HCT116 (cell line): ENCODE data around the gene CLEC16A. TPM values are rescaled to one million over a fixed set of nuclear protein-coding genes. Genes with fewer than 3 reads are reported as not detected.

Experiments used
- ATAC-seq: fragments of 200-7000 bp; cut with Tn5 transposase; 2 replicates; pipeline ENCODE4 v1.9.1; 2020; ENCODE audit warnings: mild to moderate bottlenecking, moderate library complexity
- BruUV-seq: library from RNA; stranded (reverse); fragments of 400-500 nt; replicated peaks from 2 replicates; lab custom pipeline; 2021; lab: Mats Ljungman, UMichigan
- CTCF ChIA-PET: fragments of 300-600 bp; sonication (Branson Sonifier 250); formaldehyde crosslinking; loops from one replicate; lab custom pipeline; 2021; ENCODE audit warnings: antibody characterized with exemption; lab: Charles Lee
- POLR2A ChIA-PET: fragments of 300-600, 350-600 bp; sonication (Branson Sonifier 250); formaldehyde crosslinking; loops from one replicate; lab custom pipeline; 2021; ENCODE audit warnings: antibody characterized with exemption; lab: Charles Lee
- RAD21 ChIA-PET, 2 experiments: fragments of 300-600 bp; sonication (Branson Sonifier 250); formaldehyde crosslinking; loops; one replicate each; lab custom pipeline; 2023; ENCODE audit warnings: low total read pairs in 2 of 2; ENCODE audit not compliant: uncharacterized antibody in 2 of 2, unreplicated experiment in 2 of 2, low non-redundant PET in 1 of 2; lab: Charles Lee
- DNase-seq: peaks from one replicate; pipeline ENCODE4 v3.0.0-alpha.2; 2010; ENCODE audit warnings: low read depth, low spot score
- H2AFZ ChIP-seq: fragments of 200-600 bp; shearing (Covaris generic), sonication (generic); 2 replicates; pipeline ENCODE4 v1.6.1; 2017; ENCODE audit warnings: low read depth, mixed run types, mixed read lengths, antibody characterized with exemption, low read length; ENCODE audit not compliant: poor library complexity, severe bottlenecking
- H3K27ac ChIP-seq: 2 replicates; pipeline ENCODE4 v1.5.1; 2012; ENCODE audit warnings: low read depth, low read length
- H3K27me3 ChIP-seq: fragments of 200-600 bp; sonication (generic); 2 replicates; pipeline ENCODE4 v1.6.1; 2016; ENCODE audit warnings: mixed run types, low read length, mixed read lengths; ENCODE audit not compliant: insufficient read depth
- H3K36me3 ChIP-seq, 2 experiments: fragments of 200-500 bp in 1 of 2; fragments of 200-600 bp in 1 of 2; sonication (Bioruptor generic) in 1 of 2; sonication (generic) in 1 of 2; 2 replicates each; pipeline versions ENCODE4 v1.5.1 to v1.6.1; 2014 to 2016; ENCODE audit warnings: low read length in 2 of 2, inconsistent platforms in 1 of 2, mixed read lengths in 1 of 2, mixed run types in 1 of 2; ENCODE audit not compliant: insufficient read depth in 2 of 2, control insufficient read depth in 1 of 2
- H3K4me1 ChIP-seq, 2 experiments: fragments of 200-600 bp in 1 of 2; sonication (generic) in 1 of 2; 2 replicates each; pipeline versions ENCODE4 v1.5.1 to v1.6.1; 2012 to 2017; ENCODE audit warnings: low read length in 2 of 2, inconsistent platforms in 1 of 2, mild to moderate bottlenecking in 1 of 2, mixed read lengths in 1 of 2, mixed run types in 1 of 2, moderate library complexity in 1 of 2; ENCODE audit not compliant: insufficient read depth in 2 of 2, control insufficient read depth in 1 of 2
- H3K4me2 ChIP-seq: fragments of 200-600 bp; sonication (generic); 2 replicates; pipeline ENCODE4 v1.6.1; 2017; ENCODE audit warnings: mixed run types, low read length, mixed read lengths
- H3K4me3 ChIP-seq, 2 experiments: fragments of 200-600 bp in 1 of 2; sonication (generic) in 1 of 2; replicated peaks in 1 of 2; 2 replicates each; pipeline ENCODE4 v1.5.1; 2011 to 2016; ENCODE audit warnings: low read length in 2 of 2, control low read depth in 1 of 2, low read depth in 1 of 2, mild to moderate bottlenecking in 1 of 2, mixed read lengths in 1 of 2, mixed run types in 1 of 2
- H3K79me2 ChIP-seq: fragments of 200-600 bp; sonication (generic); 2 replicates; pipeline ENCODE4 v1.6.1; 2017; ENCODE audit warnings: mild to moderate bottlenecking, mixed run types, low read length, moderate library complexity, mixed read lengths; ENCODE audit not compliant: insufficient read depth
- H3K9ac ChIP-seq: fragments of 200-600 bp; sonication (generic); 2 replicates; pipeline ENCODE4 v1.6.1; 2016; ENCODE audit warnings: low read length, mixed read lengths
- H3K9me2 ChIP-seq: fragments of 200-600 bp; sonication (generic), shearing (Covaris generic); 2 replicates; pipeline ENCODE4 v1.6.1; 2017; ENCODE audit warnings: mixed run types, mild to moderate bottlenecking, moderate library complexity; ENCODE audit not compliant: insufficient read depth
- H3K9me3 ChIP-seq, 2 experiments: fragments of 200-500 bp in 1 of 2; fragments of 200-600 bp in 1 of 2; sonication (Bioruptor generic) in 1 of 2; sonication (generic) in 1 of 2; 2 replicates each; pipeline ENCODE4 v1.6.1; 2014 to 2017; ENCODE audit warnings: low read length in 2 of 2, mixed read lengths in 2 of 2, inconsistent platforms in 1 of 2, low read depth in 1 of 2, mild to moderate bottlenecking in 1 of 2, mixed run types in 1 of 2, moderate library complexity in 1 of 2; ENCODE audit not compliant: control insufficient read depth in 1 of 2, insufficient read depth in 1 of 2
- H4K20me1 ChIP-seq: fragments of 200-600 bp; sonication (generic), shearing (Covaris generic); 2 replicates; pipeline ENCODE4 v1.6.1; 2017; ENCODE audit warnings: mixed run types, mild to moderate bottlenecking, moderate library complexity; ENCODE audit not compliant: insufficient read depth
- EGR1 ChIP-seq: IDR thresholded peaks from 2 replicates; pipeline ENCODE4 v1.6.1; 2012; ENCODE audit warnings: low read depth
- POLR2A ChIP-seq: IDR thresholded peaks from 2 replicates; pipeline ENCODE4 v1.7.0; 2011; ENCODE audit warnings: borderline replicate concordance; ENCODE audit not compliant: insufficient read depth, insufficient read length; ENCODE audit errors: extremely low read depth
- SP1 ChIP-seq: IDR thresholded peaks from 2 replicates; pipeline ENCODE4 v1.6.1; 2012; ENCODE audit warnings: low read depth
- intact Hi-C: fragments of 100-400 bp; cut with micrococcal nuclease; formaldehyde crosslinking; loops from 2 replicates; pipeline ENCODE4 v1.10.0; 2022
- total RNA-seq: library from RNA; stranded (reverse); gene quantifications from one replicate; pipeline ENCODE4 v1.2.1, GENCODE V29; 2021; ENCODE audit not compliant: unreplicated experiment

Gene CLEC16A
- total RNA-seq, 1 experiment from 2014 or later: 18.0 TPM

GRCh38 chr16:11147754-11148444, 203.5 kb downstream of the CLEC16A start:
- no peaks in the 10 kb centered on the region for H3K27me3 ChIP-seq
- H3K4me2 ChIP-seq: no peak overlapping the region
- no peak for ATAC-seq
- no peaks in the 10 kb centered on the region for H3K79me2 ChIP-seq
- H3K4me3 ChIP-seq: no peak overlapping the region
- RAD21 ChIA-PET: no interaction called here
- H3K9me3 ChIP-seq: no peaks in the 10 kb centered on the region
- H3K27ac ChIP-seq: no peak overlapping the region
- TF ChIP-seq EGR1: no peak
- no peak for DNase-seq
- H3K4me1 ChIP-seq: peaks cover 0 to 7% of the 10 kb centered on the region in 2 experiments; a peak in 2 of 4 replicates
- H3K9ac ChIP-seq: no peak overlapping the region
- H3K36me3 ChIP-seq: no peaks in the 10 kb centered on the region
- no peaks in the 10 kb centered on the region for H3K9me2 ChIP-seq
- CTCF ChIA-PET: no interaction called here
- intact Hi-C loops: no loop called here
- no peak overlapping the region for H2AFZ ChIP-seq
- BruUV-seq: no TSS peak
- H4K20me1 ChIP-seq: no peaks in the 10 kb centered on the region
- POLR2A ChIA-PET: interaction anchor here (0.5 kb wide), 1 partner anchor 50 kb away, joined by 4 read pairs; no protein-coding TSS in a partner anchor

GRCh38 chr16:11149011-11149616, 204.8 kb downstream of the CLEC16A start:
- no peak for TF ChIP-seq POLR2A
- no peak for TF ChIP-seq SP1
- TF ChIP-seq, all 23 proteins: peak for 0
- Histone ChIP-seq H3K4me1 (peaks cover 0 to 7% of the 10 kb centered on the region in 2 experiments; a peak in 2 of 4 replicates), H3K9me2 (no peaks in the 10 kb centered on the region), H3K4me2 (no peak overlapping the region), H3K27ac (no peak overlapping the region), H3K27me3 (no peaks in the 10 kb centered on the region), H3K36me3 (no peaks in the 10 kb centered on the region), H3K9ac (no peak overlapping the region), H3K79me2 (no peaks in the 10 kb centered on the region), H2AFZ (no peak overlapping the region), H3K9me3 (no peaks in the 10 kb centered on the region), H4K20me1 (no peaks in the 10 kb centered on the region), H3K4me3 (no peak overlapping the region)
- ChIA-PET RAD21 (no interaction called here), POLR2A (no interaction called here), CTCF (no interaction called here)
- DNase-seq: no peak
- intact Hi-C loops: no loop called here
- no TSS peak for BruUV-seq
- ATAC-seq: peak; percentile 66; the same call in 1 of the 2 replicates
